ENCODE measurements around the gene ZNF217. TPM values are rescaled to one million over a fixed set of nuclear protein-coding genes. Genes with fewer than 3 reads are reported as not detected.

ZNF217 gene
- polyA plus RNA-seq, 3 donors = 10.5 to 41.5 (median 24.4) TPM

GRCh38 chr20:53576195-53576580 is 17.5 kb downstream of the ZNF217 start:
- Histone ChIP-seq H4K20me1 (ENCODE audit: insufficient read depth, low read length) (peaks cover 100% of the 10 kb centered on the region), H2AFZ (ENCODE audit: insufficient read depth, low read depth, low read length, poor library complexity, severe bottlenecking) (no peak overlapping the region), H3K36me3 (replicated peaks in 1 of 2; ENCODE audit: control insufficient read depth in 1 of 2, insufficient read depth in 2 of 2, low read length in 2 of 2) (peaks cover 88 to 89% of the 10 kb centered on the region in 2 donors), H3K9me3 (replicated peaks in 1 of 2; ENCODE audit: control insufficient read depth in 1 of 2, insufficient read depth in 1 of 2, low read length in 2 of 2) (no peaks in the 10 kb centered on the region), H3K4me1 (ENCODE audit: control insufficient read depth in 1 of 2, insufficient read depth in 2 of 2, low read length in 2 of 2) (peaks cover 28 to 37% of the 10 kb centered on the region in 2 donors), H3K27ac (ENCODE audit: low read depth in 1 of 2, low read length in 2 of 2) (peak overlapping the region in 1 of 2 donors; percentile 38), H3K4me3 (replicated peaks in 1 of 3; ENCODE audit: low read depth in 2 of 3, low read length in 3 of 3) (no peak overlapping the region), H3K4me2 (replicated peaks; ENCODE audit: extremely low read depth, low read length, poor library complexity, severe bottlenecking) (no peak overlapping the region), H3K27me3 (ENCODE audit: control insufficient read depth in 2 of 2, insufficient read depth in 2 of 2, low read length in 2 of 2) (no peaks in the 10 kb centered on the region), H3K9ac (ENCODE audit: insufficient read depth, low read length, poor library complexity, severe bottlenecking) (no peak overlapping the region), H3K79me2 (ENCODE audit: insufficient read depth, low read length) (peaks cover 100% of the 10 kb centered on the region)
- WGBS (ENCODE audit: insufficient coverage) = 96% methylated on average over 11 of the region's 12 CpGs
- peaks cover 0 to 3% (median 2%) of the 10 kb centered on the region in 3 donors for H3K27me3 Mint-ChIP-seq (ENCODE audit: low read depth in 3 of 3)
- peaks cover 46% of the 10 kb centered on the region for H3K4me1 Mint-ChIP-seq
- TF ChIP-seq CTCF (IDR thresholded peaks at IDR 0.05) = no peak
- H3K36me3 Mint-ChIP-seq = peaks cover 84 to 94% of the 10 kb centered on the region in 2 donors
- peak overlapping the region in 3 of 7 donors; percentile 55 to 70 (median 59) for H3K27ac Mint-ChIP-seq
- intact Hi-C loops (cut with micrococcal nuclease) = loop anchor here (5.0 to 10.0 kb wide), 4 partner anchors 259 to 489 kb away; no protein-coding TSS in a partner anchor
- peaks cover 0 to 2% (median 0%) of the 10 kb centered on the region in 7 donors for H3K9me3 Mint-ChIP-seq
- H3K4me3 Mint-ChIP-seq = no peak overlapping the region
- no peak for DNase-seq

- 96% methylated on average over 22 of the region's 23 CpGs for WGBS (ENCODE audit: insufficient coverage)
- no peak for TF ChIP-seq CTCF (IDR thresholded peaks at IDR 0.05)
- Histone ChIP-seq H3K79me2 (ENCODE audit: insufficient read depth, low read length) (peaks cover 100% of the 10 kb centered on the region), H3K27ac (ENCODE audit: low read depth in 1 of 2, low read length in 2 of 2) (peak overlapping the region in 1 of 2 donors; percentile 38), H3K9ac (ENCODE audit: insufficient read depth, low read length, poor library complexity, severe bottlenecking) (no peak overlapping the region), H2AFZ (ENCODE audit: insufficient read depth, low read depth, low read length, poor library complexity, severe bottlenecking) (no peak overlapping the region), H3K4me3 (replicated peaks in 1 of 3; ENCODE audit: low read depth in 2 of 3, low read length in 3 of 3) (no peak overlapping the region), H3K9me3 (replicated peaks in 1 of 2; ENCODE audit: control insufficient read depth in 1 of 2, insufficient read depth in 1 of 2, low read length in 2 of 2) (no peaks in the 10 kb centered on the region), H4K20me1 (ENCODE audit: insufficient read depth, low read length) (peaks cover 100% of the 10 kb centered on the region), H3K27me3 (ENCODE audit: control insufficient read depth in 2 of 2, insufficient read depth in 2 of 2, low read length in 2 of 2) (no peaks in the 10 kb centered on the region), H3K4me2 (replicated peaks; ENCODE audit: extremely low read depth, low read length, poor library complexity, severe bottlenecking) (no peak overlapping the region), H3K36me3 (replicated peaks in 1 of 2; ENCODE audit: control insufficient read depth in 1 of 2, insufficient read depth in 2 of 2, low read length in 2 of 2) (peaks cover 88 to 89% of the 10 kb centered on the region in 2 donors), H3K4me1 (ENCODE audit: control insufficient read depth in 1 of 2, insufficient read depth in 2 of 2, low read length in 2 of 2) (peaks cover 22 to 31% of the 10 kb centered on the region in 2 donors)
- Mint-ChIP-seq H3K4me1 (peaks cover 41% of the 10 kb centered on the region), H3K27ac (peak overlapping the region in 5 of 7 donors; percentile 16 to 70 (median 55)), H3K27me3 (ENCODE audit: low read depth in 3 of 3) (peaks cover 0 to 3% (median under 1%) of the 10 kb centered on the region in 3 donors), H3K36me3 (peaks cover 84 to 94% of the 10 kb centered on the region in 2 donors), H3K4me3 (no peak overlapping the region), H3K9me3 (peaks cover 0 to 2% (median 0%) of the 10 kb centered on the region in 7 donors)
- intact Hi-C loops (cut with micrococcal nuclease) = loop anchor here (5.0 to 10.0 kb wide), 4 partner anchors 259 to 489 kb away; no protein-coding TSS in a partner anchor
- DNase-seq = no peak
These were observed 18.0 kb downstream of the ZNF217 start for GRCh38 chr20:53575481-53576194.

Data from CD14-positive monocyte (primary cell).